ENCODE data around the gene NLGN4X. TPM values are rescaled to one million over a fixed set of nuclear protein-coding genes. Genes with fewer than 3 reads are reported as not detected.

Gene NLGN4X
- total RNA-seq, 1 donor from 2014 or later: 4.5 TPM

GRCh38 chrX:6187256-6187655 is 41.4 kb downstream of the NLGN4X start:
- no peak overlapping the region for H3K27ac ChIP-seq (replicated peaks)
- intact Hi-C loops (cut with micrococcal nuclease): no loop called here
- no peaks in the 10 kb centered on the region for H3K4me1 ChIP-seq
- no peaks in the 10 kb centered on the region for H3K9me3 ChIP-seq (replicated peaks)
- H3K36me3 ChIP-seq: no peaks in the 10 kb centered on the region
- no peak overlapping the region for H3K4me3 ChIP-seq
- no peak for TF ChIP-seq CTCF (IDR thresholded peaks at IDR 0.05; ENCODE audit: borderline replicate concordance)
- no peak for DNase-seq
- no peaks in the 10 kb centered on the region for H3K27me3 ChIP-seq (ENCODE audit: low read depth)

- intact Hi-C loops (cut with micrococcal nuclease): no loop called here
- no peak for TF ChIP-seq CTCF (IDR thresholded peaks at IDR 0.05; ENCODE audit: borderline replicate concordance)
- DNase-seq: no peak
- Histone ChIP-seq H3K4me3 (no peak overlapping the region), H3K4me1 (no peaks in the 10 kb centered on the region), H3K27me3 (ENCODE audit: low read depth) (no peaks in the 10 kb centered on the region), H3K36me3 (no peaks in the 10 kb centered on the region), H3K27ac (replicated peaks) (no peak overlapping the region), H3K9me3 (replicated peaks) (no peaks in the 10 kb centered on the region)
These were observed 43.7 kb downstream of the NLGN4X start for GRCh38 chrX:6184900-6185515.

DNA sequence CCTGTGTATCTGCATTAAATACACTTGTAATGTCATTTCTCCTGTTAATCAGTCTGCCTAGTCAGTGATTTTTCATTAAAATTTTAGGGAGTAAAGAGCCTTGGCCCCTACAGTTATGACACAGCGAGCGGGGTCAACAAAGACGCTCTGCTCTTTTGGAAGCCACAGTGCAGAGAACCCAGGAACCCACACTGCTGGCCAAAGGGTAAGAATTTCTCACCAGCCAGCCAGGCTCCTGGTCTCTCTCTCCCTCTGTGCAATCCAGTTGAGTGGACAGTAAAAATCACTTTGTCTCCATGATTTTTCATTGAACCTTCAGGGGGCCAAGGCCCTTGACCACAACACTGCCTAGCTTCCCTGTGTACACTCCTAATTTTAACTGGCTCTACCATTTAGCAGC is 52.8 kb downstream of the NLGN4X start:
- no peaks in the 10 kb centered on the region for H3K36me3 ChIP-seq
- no peaks in the 10 kb centered on the region for H3K4me1 ChIP-seq
- no peaks in the 10 kb centered on the region for H3K9me3 ChIP-seq (replicated peaks)
- TF ChIP-seq CTCF (IDR thresholded peaks at IDR 0.05; ENCODE audit: borderline replicate concordance): no peak
- intact Hi-C loops (cut with micrococcal nuclease): no loop called here
- no peak overlapping the region for H3K27ac ChIP-seq (replicated peaks)
- no peak for DNase-seq
- no peaks in the 10 kb centered on the region for H3K27me3 ChIP-seq (ENCODE audit: low read depth)
- H3K4me3 ChIP-seq: no peak overlapping the region

DNA sequence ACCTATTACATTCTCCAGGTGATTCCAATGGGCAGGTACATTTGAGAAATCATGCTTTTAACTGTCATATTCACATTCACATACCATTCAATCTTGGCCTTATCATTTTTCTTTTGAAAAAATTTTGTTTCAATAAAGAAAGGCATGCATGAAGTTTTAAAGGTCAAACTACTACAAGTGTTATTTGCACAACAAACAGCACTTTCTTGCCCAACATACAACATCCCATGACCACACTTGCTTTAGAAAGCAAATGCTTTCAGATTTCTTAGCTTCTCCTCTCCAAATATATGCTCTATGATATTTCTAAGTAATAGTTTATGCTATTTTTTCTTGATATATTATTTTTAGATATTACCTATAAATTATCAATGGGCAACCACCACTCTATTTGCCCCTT is 58.2 kb downstream of the NLGN4X start:
- no peak overlapping the region for H3K27ac ChIP-seq (replicated peaks)
- H3K27me3 ChIP-seq (ENCODE audit: low read depth): no peaks in the 10 kb centered on the region
- intact Hi-C loops (cut with micrococcal nuclease): no loop called here
- no peak for TF ChIP-seq CTCF (IDR thresholded peaks at IDR 0.05; ENCODE audit: borderline replicate concordance)
- no peaks in the 10 kb centered on the region for H3K9me3 ChIP-seq (replicated peaks)
- no peak overlapping the region for H3K4me3 ChIP-seq
- DNase-seq: no peak
- H3K4me1 ChIP-seq: no peaks in the 10 kb centered on the region
- no peaks in the 10 kb centered on the region for H3K36me3 ChIP-seq

DNA sequence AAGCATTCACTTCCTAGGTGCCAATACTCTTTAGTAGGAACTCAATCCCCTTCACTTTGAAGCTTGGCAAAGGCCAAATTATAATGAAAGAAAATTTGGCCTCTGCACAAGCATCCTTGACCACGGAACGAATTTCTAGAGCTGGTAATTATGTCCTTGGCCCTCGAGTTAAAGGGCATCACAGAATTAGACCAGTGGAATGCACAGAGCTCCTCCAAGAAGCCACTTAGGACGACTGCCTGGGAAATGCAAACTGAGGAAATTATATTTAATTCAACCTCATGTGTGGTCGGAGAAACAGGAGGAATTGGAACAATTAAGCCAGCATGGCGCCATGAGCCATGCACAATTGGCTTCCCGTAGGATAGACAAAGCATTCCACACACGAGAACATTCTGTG is 59.3 kb downstream of the NLGN4X start:
- no peak for TF ChIP-seq CTCF (IDR thresholded peaks at IDR 0.05; ENCODE audit: borderline replicate concordance)

More for the DNA sequence above, 59.3 kb downstream of the NLGN4X start:
- Histone ChIP-seq H3K27ac (replicated peaks) (no peak overlapping the region), H3K4me1 (no peaks in the 10 kb centered on the region), H3K4me3 (no peak overlapping the region), H3K9me3 (replicated peaks) (no peaks in the 10 kb centered on the region), H3K27me3 (ENCODE audit: low read depth) (no peaks in the 10 kb centered on the region), H3K36me3 (no peaks in the 10 kb centered on the region)
- intact Hi-C loops (cut with micrococcal nuclease): no loop called here
- DNase-seq: no peak
